ENCODE measurements around the gene PAX2. TPM values are rescaled to one million over a fixed set of nuclear protein-coding genes. Genes with fewer than 3 reads are reported as not detected.

Gene PAX2
- total RNA-seq, 1 donor from 2014 or later: not detected

DNA sequence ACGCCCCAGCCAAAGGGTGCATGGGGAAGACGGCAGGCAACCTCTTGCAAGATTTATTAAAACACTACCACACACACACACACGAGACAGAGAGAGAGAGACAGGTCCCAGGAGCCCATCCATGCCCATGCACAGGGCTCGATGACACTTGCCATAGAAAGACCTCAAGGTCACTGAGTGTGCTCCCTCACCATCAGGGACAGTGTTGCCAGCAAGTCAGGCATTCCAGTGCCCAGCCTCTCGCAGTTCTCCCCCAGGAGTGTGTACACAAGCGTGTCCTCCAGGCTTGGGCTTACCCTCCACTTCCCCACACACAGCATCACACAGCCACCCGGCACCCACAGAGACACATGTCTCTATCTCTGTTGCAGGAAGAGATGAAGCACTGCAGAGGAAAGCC lies 120.6 kb downstream of the PAX2 start:
- no peak for TF ChIP-seq CTCF (IDR thresholded peaks at IDR 0.05)

GRCh38 chr10:100866575-100867098 lies 121.3 kb downstream of the PAX2 start:
- H3K27ac ChIP-seq: no peak overlapping the region
- intact Hi-C loops (cut with DNase I): no loop called here

More for the DNA sequence above, 120.6 kb downstream of the PAX2 start:
- intact Hi-C loops (cut with DNase I): no loop called here
- Histone ChIP-seq H3K27me3 (peaks cover 23% of the 10 kb centered on the region), H3K4me3 (no peak overlapping the region), H3K9me3 (no peaks in the 10 kb centered on the region), H3K4me1 (no peaks in the 10 kb centered on the region), H3K27ac (no peak overlapping the region), H3K36me3 (no peaks in the 10 kb centered on the region)
- DNase-seq (no peak), ATAC-seq (no peak)

DNA sequence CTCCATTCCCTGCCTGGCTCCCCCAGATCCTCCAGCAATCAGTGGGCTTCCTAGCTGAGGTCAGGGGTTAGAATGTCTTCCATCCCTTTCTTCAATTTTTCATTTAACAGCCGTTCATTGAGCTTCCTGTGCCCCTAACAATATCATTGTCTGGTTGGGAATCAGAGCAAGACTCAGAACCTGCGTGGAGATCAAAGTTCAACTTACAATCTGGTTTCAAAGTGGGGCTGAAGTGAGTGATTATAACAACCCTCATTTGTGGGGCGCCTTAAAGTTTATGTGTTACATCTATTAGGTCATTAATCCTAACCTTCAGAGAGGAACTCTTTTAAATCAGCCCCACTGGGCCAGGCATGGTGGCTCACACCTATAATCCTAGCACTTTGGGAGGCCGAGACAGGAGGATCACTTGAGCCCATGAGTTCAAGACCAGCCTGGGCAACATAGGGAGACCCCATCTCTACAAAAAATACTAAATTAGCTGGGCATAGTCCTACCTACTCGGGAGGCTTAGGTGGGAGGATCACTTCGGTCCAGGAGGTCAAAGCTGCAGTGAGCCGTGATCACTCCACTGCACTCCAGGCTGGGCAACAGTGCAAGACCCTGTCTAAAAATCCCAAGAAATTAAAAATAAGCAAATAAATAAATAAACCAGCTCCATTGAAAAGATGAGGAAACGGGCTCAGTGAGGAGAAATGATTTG lies 122.0 kb downstream of the PAX2 start:
- no peak overlapping the region for H3K4me3 ChIP-seq
- H3K27ac ChIP-seq: no peak overlapping the region
- peaks cover 23% of the 10 kb centered on the region for H3K27me3 ChIP-seq
- DNase-seq: no peak
- H3K4me1 ChIP-seq: no peaks in the 10 kb centered on the region
- no peak for ATAC-seq
- no peaks in the 10 kb centered on the region for H3K9me3 ChIP-seq
- no peaks in the 10 kb centered on the region for H3K36me3 ChIP-seq
- no peak for TF ChIP-seq CTCF (IDR thresholded peaks at IDR 0.05)
- intact Hi-C loops (cut with DNase I): no loop called here

More at GRCh38 chr10:100866575-100867098, 121.3 kb downstream of the PAX2 start:
- Histone ChIP-seq H3K9me3 (no peaks in the 10 kb centered on the region), H3K27me3 (peaks cover 23% of the 10 kb centered on the region), H3K36me3 (no peaks in the 10 kb centered on the region), H3K4me3 (no peak overlapping the region), H3K4me1 (no peaks in the 10 kb centered on the region)
- DNase-seq (no peak), ATAC-seq (no peak)
- no peak for TF ChIP-seq CTCF (IDR thresholded peaks at IDR 0.05)

- Histone ChIP-seq H3K27ac (no peak overlapping the region), H3K27me3 (peaks cover 33% of the 10 kb centered on the region), H3K4me1 (no peaks in the 10 kb centered on the region), H3K36me3 (no peaks in the 10 kb centered on the region), H3K4me3 (no peak overlapping the region), H3K9me3 (no peaks in the 10 kb centered on the region)
- DNase-seq (no peak), ATAC-seq (no peak)
- intact Hi-C loops (cut with DNase I): no loop called here
- TF ChIP-seq CTCF (IDR thresholded peaks at IDR 0.05): no peak
Observed at GRCh38 chr10:100868382-100868781, 123.0 kb downstream of the PAX2 start.

DNA sequence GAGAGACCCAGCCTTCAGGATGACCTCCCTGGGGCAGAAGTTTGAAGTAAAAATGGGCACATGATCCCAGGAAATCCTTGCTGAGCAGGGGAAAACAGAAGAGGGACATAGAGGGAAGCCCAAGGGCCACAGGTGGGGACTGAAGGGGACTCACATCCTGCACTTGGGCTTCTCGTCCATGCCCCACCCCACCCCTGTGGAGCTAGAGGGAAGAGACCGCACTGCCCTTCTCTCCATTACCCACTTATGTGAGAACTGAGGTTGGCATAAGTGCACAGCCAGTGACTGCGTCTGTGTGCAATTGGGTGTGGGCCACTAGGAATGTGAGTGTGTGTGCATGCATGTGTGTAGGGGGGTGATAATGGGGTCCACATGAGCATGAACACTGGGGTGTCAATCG lies 124.0 kb downstream of the PAX2 start:
- H3K9me3 ChIP-seq: no peaks in the 10 kb centered on the region
- DNase-seq (no peak), ATAC-seq (no peak)
- TF ChIP-seq CTCF (IDR thresholded peaks at IDR 0.05): no peak
- peaks cover 39% of the 10 kb centered on the region for H3K27me3 ChIP-seq
- H3K36me3 ChIP-seq: no peaks in the 10 kb centered on the region
- intact Hi-C loops (cut with DNase I): no loop called here
- no peak overlapping the region for H3K27ac ChIP-seq
- H3K4me3 ChIP-seq: no peak overlapping the region
- no peaks in the 10 kb centered on the region for H3K4me1 ChIP-seq
